ENCODE data around the gene ST3GAL3. TPM values are rescaled to one million over a fixed set of nuclear protein-coding genes. Genes with fewer than 3 reads are reported as not detected.

ST3GAL3 gene
- total RNA-seq, 1 donor from 2014 or later: 24.3 TPM

GRCh38 chr1:43969746-43970466 lies 262.6 kb downstream of the ST3GAL3 start, which contains the start of gene DPH2:
DPH2 (plus strand) TSS chr1:43970010; CDS start chr1:43970176, 166 bp downstream.
- POLR2A ChIA-PET: interaction anchor here (0.7 to 1.6 kb wide), 8 partner anchors 23 to 704 kb away, joined by 3 to 6 read pairs (median 4); partner anchors contain the start of genes ARMH1, IPO13, KDM4A and TMEM53
- Mint-ChIP-seq H3K4me3 (peak within 1 kb of the TSS; percentile 98), H3K36me3 (ENCODE audit: low read depth) (peaks cover 32% of the 10 kb centered on the region), H3K27me3 (no peaks in the 10 kb centered on the region), H3K9me3 (no peaks in the 10 kb centered on the region), H3K27ac (peak within 1 kb of the TSS; percentile 87), H3K4me1 (peaks cover 35% of the 10 kb centered on the region)
- peak; percentile 79 for DNase-seq
- intact Hi-C loops (cut with micrococcal nuclease): loop anchor here (1.0 to 10.0 kb wide), 5 partner anchors 24 to 1635 kb away; partner anchors contain the start of genes CDC20, DMAP1, FOXJ3 and IPO13
- ATAC-seq (ENCODE audit: low read depth): peak; percentile 89
- no peak for TF ChIP-seq CTCF (IDR thresholded peaks at IDR 0.05)
- CTCF ChIA-PET: interaction anchor here (1.0 to 1.8 kb wide), 2 partner anchors 22 to 35 kb away, joined by 3 to 4 read pairs; partner anchors contain the start of gene CCDC24

GRCh38 chr1:43970502-43970901 lies 263.2 kb downstream of the ST3GAL3 start:
- ATAC-seq (ENCODE audit: low read depth): no peak
- DNase-seq: no peak
- no peak for TF ChIP-seq CTCF (IDR thresholded peaks at IDR 0.05)
- H3K9me3 Mint-ChIP-seq: no peaks in the 10 kb centered on the region
- POLR2A ChIA-PET: interaction anchor here (0.5 to 1.6 kb wide), 5 partner anchors 24 to 413 kb away, joined by 3 to 6 read pairs (median 3); partner anchors contain the start of gene IPO13
- H3K4me3 Mint-ChIP-seq: peak overlapping the region; percentile 98
- intact Hi-C loops (cut with micrococcal nuclease): loop anchor here (10.0 kb wide), 4 partner anchors 244 to 1636 kb away; partner anchors contain the start of genes CDC20, DMAP1, FOXJ3 and PPCS
- peaks cover 34% of the 10 kb centered on the region for H3K36me3 Mint-ChIP-seq (ENCODE audit: low read depth)
- H3K4me1 Mint-ChIP-seq: peaks cover 37% of the 10 kb centered on the region
- peak overlapping the region; percentile 87 for H3K27ac Mint-ChIP-seq
- CTCF ChIA-PET: interaction anchor here (1.8 kb wide), 1 partner anchor 36 kb away, joined by 4 read pairs; no protein-coding TSS in a partner anchor
- no peaks in the 10 kb centered on the region for H3K27me3 Mint-ChIP-seq

GRCh38 chr1:43970911-43971310 lies 263.6 kb downstream of the ST3GAL3 start:
- Mint-ChIP-seq H3K4me1 (peaks cover 41% of the 10 kb centered on the region), H3K36me3 (ENCODE audit: low read depth) (peaks cover 34% of the 10 kb centered on the region), H3K27me3 (no peaks in the 10 kb centered on the region), H3K27ac (no peak overlapping the region), H3K4me3 (peak overlapping the region; percentile 98), H3K9me3 (no peaks in the 10 kb centered on the region)
- intact Hi-C loops (cut with micrococcal nuclease): loop anchor here (10.0 kb wide), 4 partner anchors 244 to 1636 kb away; partner anchors contain the start of genes CDC20, DMAP1, FOXJ3 and PPCS
- DNase-seq (no peak), ATAC-seq (ENCODE audit: low read depth) (no peak)
- ChIA-PET POLR2A (interaction anchor here (0.5 to 1.6 kb wide), 4 partner anchors 24 to 414 kb away, joined by 3 to 6 read pairs (median 3); partner anchors contain the start of gene IPO13), CTCF (interaction anchor here (1.8 kb wide), 1 partner anchor 36 kb away, joined by 4 read pairs; no protein-coding TSS in a partner anchor)
- TF ChIP-seq CTCF (IDR thresholded peaks at IDR 0.05): no peak

- POLR2A ChIA-PET: interaction anchor here (0.6 to 1.6 kb wide), 2 partner anchors 25 kb away, joined by 3 to 6 read pairs; partner anchors contain the start of gene IPO13
- H3K4me1 Mint-ChIP-seq: peaks cover 47% of the 10 kb centered on the region
- DNase-seq (no peak), ATAC-seq (ENCODE audit: low read depth) (no peak)
- CTCF ChIA-PET: interaction anchor here (1.8 kb wide), 1 partner anchor 37 kb away, joined by 4 read pairs; no protein-coding TSS in a partner anchor
- H3K9me3 Mint-ChIP-seq: no peaks in the 10 kb centered on the region
- no peak overlapping the region for H3K27ac Mint-ChIP-seq
- TF ChIP-seq CTCF (IDR thresholded peaks at IDR 0.05): no peak
- intact Hi-C loops (cut with micrococcal nuclease): loop anchor here (10.0 kb wide), 4 partner anchors 243 to 1637 kb away; partner anchors contain the start of genes CDC20, DMAP1, FOXJ3 and PPCS
- peaks cover 37% of the 10 kb centered on the region for H3K36me3 Mint-ChIP-seq (ENCODE audit: low read depth)
- no peaks in the 10 kb centered on the region for H3K27me3 Mint-ChIP-seq
- H3K4me3 Mint-ChIP-seq: no peak overlapping the region
Measured at GRCh38 chr1:43971336-43971980, 264.1 kb downstream of the ST3GAL3 start.
